Naive B cell (primary cell): ENCODE results near the gene CST11. TPM values are rescaled to one million over a fixed set of nuclear protein-coding genes. Genes with fewer than 3 reads are reported as not detected.

Source experiments
- ATAC-seq, 2 donors: fragments of 150-1000 bp; cut with Tn5 transposase; 2 replicates each; pipeline ENCODE4 v1.10.0; 2021; ENCODE audit warnings: low read depth in 2 of 2, mild to moderate bottlenecking in 2 of 2, moderate library complexity in 2 of 2
- DNase-seq: peaks from one replicate; pipeline ENCODE4 v3.0.0; 2022
- H3K27ac Mint-ChIP-seq, 6 donors: one replicate each; pipeline ENCODE4 v1.8.0; 2020 to 2022; ENCODE audit warnings: mild to moderate bottlenecking in 6 of 6, mixed read lengths in 6 of 6, moderate library complexity in 5 of 6, inconsistent platforms in 2 of 6
- H3K27me3 Mint-ChIP-seq, 3 donors: one replicate each; pipeline ENCODE4 v1.8.0; 2021 to 2022; ENCODE audit warnings: mixed read lengths in 3 of 3, mild to moderate bottlenecking in 1 of 3
- H3K36me3 Mint-ChIP-seq, 2 donors: one replicate each; pipeline ENCODE4 v1.8.0; 2020 to 2022; ENCODE audit warnings: mixed read lengths in 2 of 2, inconsistent platforms in 1 of 2, mild to moderate bottlenecking in 1 of 2
- H3K4me1 Mint-ChIP-seq, 3 donors: one replicate each; pipeline ENCODE4 v1.8.0; 2020 to 2022; ENCODE audit warnings: mixed read lengths in 3 of 3, inconsistent platforms in 1 of 3, mild to moderate bottlenecking in 1 of 3, moderate library complexity in 1 of 3
- H3K4me3 Mint-ChIP-seq, 8 donors: one replicate each; pipeline ENCODE4 v1.8.0; 2020 to 2022; ENCODE audit warnings: mild to moderate bottlenecking in 8 of 8, mixed read lengths in 8 of 8, moderate library complexity in 8 of 8, inconsistent platforms in 2 of 8
- H3K9me3 Mint-ChIP-seq, 7 donors: one replicate each; pipeline ENCODE4 v1.8.0; 2020 to 2022; ENCODE audit warnings: mixed read lengths in 7 of 7, mild to moderate bottlenecking in 5 of 7, inconsistent platforms in 2 of 7, moderate library complexity in 1 of 7
- polyA plus RNA-seq, 6 donors: library from polyadenylated mRNA; unstranded; fragments of 300-500 nt; fragmentation: Illumina TruSeq; gene quantifications; one replicate each; pipeline ENCODE4 v1.2.3, GENCODE V29; 2021; ENCODE audit warnings: low read depth in 6 of 6

The CST11 gene
- polyA plus RNA-seq, 6 donors from 2014 or later, result not detected

GRCh38 chr20:23410916-23411695 lies 41.6 kb downstream of the CST11 start:
- Mint-ChIP-seq H3K9me3 (no peaks in the 10 kb centered on the region), H3K36me3 (no peaks in the 10 kb centered on the region), H3K4me1 (peaks cover 13 to 23% (median 20%) of the 10 kb centered on the region in 3 donors)

GRCh38 chr20:23409800-23410199 lies 42.9 kb downstream of the CST11 start:
- H3K27me3 Mint-ChIP-seq, result no peaks in the 10 kb centered on the region
- ATAC-seq (no peak), DNase-seq (no peak)
- no peaks in the 10 kb centered on the region for H3K36me3 Mint-ChIP-seq
- H3K4me1 Mint-ChIP-seq, result peaks cover 17 to 24% (median 20%) of the 10 kb centered on the region in 3 donors
- H3K4me3 Mint-ChIP-seq, result no peak overlapping the region
- no peaks in the 10 kb centered on the region for H3K9me3 Mint-ChIP-seq
- H3K27ac Mint-ChIP-seq, result peak overlapping the region in 1 of 6 donors; percentile 95

More at GRCh38 chr20:23410916-23411695, 41.6 kb downstream of the CST11 start:
- DNase-seq (no peak), ATAC-seq (no peak)
- no peaks in the 10 kb centered on the region for H3K27me3 Mint-ChIP-seq
- H3K4me3 Mint-ChIP-seq, result no peak overlapping the region
- peak overlapping the region in 2 of 6 donors; percentile 58 to 95 for H3K27ac Mint-ChIP-seq

GRCh38 chr20:23408957-23409356 lies 43.7 kb downstream of the CST11 start:
- Mint-ChIP-seq H3K4me1 (peaks cover 17 to 24% (median 20%) of the 10 kb centered on the region in 3 donors), H3K36me3 (no peaks in the 10 kb centered on the region)
- no peak for DNase-seq

GRCh38 chr20:23407781-23408464 lies 44.8 kb downstream of the CST11 start:
- peak; percentile 50 for DNase-seq
- peak; percentile 100 for ATAC-seq
- Mint-ChIP-seq H3K27me3 (no peaks in the 10 kb centered on the region), H3K36me3 (no peaks in the 10 kb centered on the region), H3K9me3 (no peaks in the 10 kb centered on the region), H3K4me1 (peaks cover 17 to 24% (median 17%) of the 10 kb centered on the region in 3 donors), H3K27ac (peak overlapping the region; percentile 67 to 95 (median 88)), H3K4me3 (peak overlapping the region in 2 of 8 donors; percentile 1 to 9)

More at GRCh38 chr20:23408957-23409356, 43.7 kb downstream of the CST11 start:
- H3K9me3 Mint-ChIP-seq, result no peaks in the 10 kb centered on the region
- H3K27me3 Mint-ChIP-seq, result no peaks in the 10 kb centered on the region
- no peak for ATAC-seq
- H3K27ac Mint-ChIP-seq, result peak overlapping the region in 3 of 6 donors; percentile 12 to 95 (median 83)
- no peak overlapping the region for H3K4me3 Mint-ChIP-seq

GRCh38 chr20:23406880-23407279 lies 45.8 kb downstream of the CST11 start:
- DNase-seq (no peak), ATAC-seq (no peak)
- no peaks in the 10 kb centered on the region for H3K9me3 Mint-ChIP-seq
- H3K4me3 Mint-ChIP-seq, result no peak overlapping the region
- peaks cover 17 to 24% (median 17%) of the 10 kb centered on the region in 3 donors for H3K4me1 Mint-ChIP-seq
- peak overlapping the region in 1 of 6 donors; percentile 95 for H3K27ac Mint-ChIP-seq
- H3K27me3 Mint-ChIP-seq, result no peaks in the 10 kb centered on the region
- H3K36me3 Mint-ChIP-seq, result no peaks in the 10 kb centered on the region

GRCh38 chr20:23404196-23404595 lies 48.5 kb downstream of the CST11 start:
- Mint-ChIP-seq H3K36me3 (peaks cover 6 to 8% of the 10 kb centered on the region in 2 donors), H3K27ac (peak overlapping the region in 1 of 6 donors; percentile 38), H3K4me3 (no peak overlapping the region), H3K4me1 (peaks cover 17 to 24% (median 17%) of the 10 kb centered on the region in 3 donors), H3K9me3 (no peaks in the 10 kb centered on the region), H3K27me3 (no peaks in the 10 kb centered on the region)
- ATAC-seq, result no peak
- DNase-seq, result no peak

- Mint-ChIP-seq H3K27ac (no peak overlapping the region), H3K36me3 (peaks cover 6 to 8% of the 10 kb centered on the region in 2 donors), H3K9me3 (no peaks in the 10 kb centered on the region), H3K27me3 (no peaks in the 10 kb centered on the region), H3K4me3 (no peak overlapping the region), H3K4me1 (peaks cover 17 to 23% (median 17%) of the 10 kb centered on the region in 3 donors)
- DNase-seq (no peak), ATAC-seq (no peak)
Observed at GRCh38 chr20:23403751-23404150, 48.9 kb downstream of the CST11 start.

GRCh38 chr20:23401051-23401450 lies 51.6 kb downstream of the CST11 start:
- Mint-ChIP-seq H3K27ac (no peak overlapping the region), H3K27me3 (no peaks in the 10 kb centered on the region), H3K9me3 (no peaks in the 10 kb centered on the region), H3K4me1 (peaks cover 3 to 8% (median 5%) of the 10 kb centered on the region in 3 donors), H3K4me3 (no peak overlapping the region), H3K36me3 (peaks cover 6 to 14% of the 10 kb centered on the region in 2 donors)
- DNase-seq (no peak), ATAC-seq (no peak)

Other genes starting within 250 kb of the CST11 start
- gene NXT1, start 102.1 kb downstream of the CST11 start, polyA plus RNA-seq, result 10 to 100 TPM; 58.3 to 81.9 (median 65.7) TPM
- gene GZF1, start 90.7 kb downstream of the CST11 start, polyA plus RNA-seq, result 1 to 10 TPM in 5 of 6 donors, not detected in 1; 2.3 to 3.5 (median 3.1) TPM
- gene NAPB, start 31.4 kb downstream of the CST11 start, polyA plus RNA-seq, result 1 to 10 TPM; 4.1 to 8.3 (median 6.3) TPM
- not detected for gene CSTL1, start 13.2 kb downstream of the CST11 start, polyA plus RNA-seq
- gene CST8, start 38.2 kb upstream of the CST11 start, polyA plus RNA-seq, result not detected
- not detected for gene CST9L, start 115.6 kb upstream of the CST11 start, polyA plus RNA-seq
- gene CST9, start 153.0 kb upstream of the CST11 start, polyA plus RNA-seq, result not detected
- 10 to 100 TPM in 1 of 6 donors, 1 to 10 TPM in 5; 3.2 to 22.5 (median 6.5) TPM for gene CST3, start 185.1 kb upstream of the CST11 start, polyA plus RNA-seq
- not detected for gene CST4, start 236.2 kb upstream of the CST11 start, polyA plus RNA-seq